HG03196 (cell line): ENCODE results near the gene LCOR.
"Not testable (repeated sequence)": the region's sequence is repeated elsewhere in the genome, so short reads cannot be mapped to it uniquely, and the experiment has no call there.

Experiments
- ATAC-seq: cut with Tn5 transposase; IDR thresholded peaks from one replicate; pipeline ENCODE4 v1.9.1; 2021; ENCODE audit not compliant: unreplicated experiment

LCOR gene

GRCh38 chr10:96924861-96925260 is 92.8 kb downstream of the LCOR start:
- ATAC-seq: no peak

GRCh38 chr10:96930469-96930868 is 98.4 kb downstream of the LCOR start:
- no peak for ATAC-seq

GRCh38 chr10:96935148-96935547 is 103.0 kb downstream of the LCOR start:
- no peak for ATAC-seq

GRCh38 chr10:96935810-96936209 is 103.7 kb downstream of the LCOR start:
- no peak for ATAC-seq

- not testable (repeated sequence) for ATAC-seq
Measured at GRCh38 chr10:96943161-96943560, 111.1 kb downstream of the LCOR start.

- ATAC-seq: no peak
Measured at GRCh38 chr10:96947036-96947435, 114.9 kb downstream of the LCOR start.

GRCh38 chr10:96949039-96949683 is 117.1 kb downstream of the LCOR start:
- ATAC-seq: no peak

- ATAC-seq: no peak
Measured at GRCh38 chr10:96951954-96952353, 119.9 kb downstream of the LCOR start.

- no peak for ATAC-seq
Measured at GRCh38 chr10:96955794-96956193, 123.7 kb downstream of the LCOR start.

GRCh38 chr10:96958071-96958470 is 126.0 kb downstream of the LCOR start:
- ATAC-seq: no peak

- no peak for ATAC-seq
Measured at GRCh38 chr10:96959733-96960132, 127.6 kb downstream of the LCOR start.

- ATAC-seq: no peak
Measured at GRCh38 chr10:96960872-96961271, 128.8 kb downstream of the LCOR start.

- ATAC-seq: no peak
Measured at GRCh38 chr10:96964131-96964530, 132.0 kb downstream of the LCOR start.

GRCh38 chr10:96967847-96968246 is 135.7 kb downstream of the LCOR start:
- ATAC-seq: no peak

GRCh38 chr10:96968682-96969423 is 136.8 kb downstream of the LCOR start:
- ATAC-seq: no peak

GRCh38 chr10:96971324-96971723 is 139.2 kb downstream of the LCOR start:
- no peak for ATAC-seq

- no peak for ATAC-seq
Measured at GRCh38 chr10:96972264-96972663, 140.2 kb downstream of the LCOR start.

- no peak for ATAC-seq
Measured at GRCh38 chr10:96973809-96974747, 142.0 kb downstream of the LCOR start.

GRCh38 chr10:96975136-96975535 is 143.0 kb downstream of the LCOR start:
- no peak for ATAC-seq

- peak; percentile 68 for ATAC-seq
Measured at GRCh38 chr10:96978621-96979154, 146.6 kb downstream of the LCOR start.
